Endothelial cell of umbilical vein (primary cell): ENCODE data around the gene HCN1.

Experiments used
- JUN ChIP-seq: IDR thresholded peaks from 2 replicates; pipeline ENCODE4 v1.6.1; 2011; ENCODE audit warnings: borderline replicate concordance, low read depth; ENCODE audit not compliant: insufficient read length, insufficient read depth
- MAX ChIP-seq: IDR thresholded peaks from 2 replicates; pipeline ENCODE4 v1.6.1; 2011; ENCODE audit not compliant: insufficient read depth, insufficient read length
- POLR2A ChIP-seq: IDR thresholded peaks from 2 replicates; pipeline ENCODE4 v1.6.1; 2012; ENCODE audit warnings: low read depth, mild to moderate bottlenecking, control low read depth, low read length
- TF ChIP-seq, protein P1 (sequence below), 2 donors: IDR thresholded peaks; 1 replicate in 1 of 2; 2 replicates in 1 of 2; pipeline ENCODE4 v1.5.1; 2011; ENCODE audit warnings: low read length in 2 of 2, mild to moderate bottlenecking in 2 of 2, moderate library complexity in 2 of 2, control low read depth in 1 of 2, inconsistent platforms in 1 of 2, low read depth in 1 of 2; ENCODE audit not compliant: insufficient read depth in 1 of 2; ENCODE audit errors: extremely low read depth in 1 of 2

- TF ChIP-seq, protein P1, sequence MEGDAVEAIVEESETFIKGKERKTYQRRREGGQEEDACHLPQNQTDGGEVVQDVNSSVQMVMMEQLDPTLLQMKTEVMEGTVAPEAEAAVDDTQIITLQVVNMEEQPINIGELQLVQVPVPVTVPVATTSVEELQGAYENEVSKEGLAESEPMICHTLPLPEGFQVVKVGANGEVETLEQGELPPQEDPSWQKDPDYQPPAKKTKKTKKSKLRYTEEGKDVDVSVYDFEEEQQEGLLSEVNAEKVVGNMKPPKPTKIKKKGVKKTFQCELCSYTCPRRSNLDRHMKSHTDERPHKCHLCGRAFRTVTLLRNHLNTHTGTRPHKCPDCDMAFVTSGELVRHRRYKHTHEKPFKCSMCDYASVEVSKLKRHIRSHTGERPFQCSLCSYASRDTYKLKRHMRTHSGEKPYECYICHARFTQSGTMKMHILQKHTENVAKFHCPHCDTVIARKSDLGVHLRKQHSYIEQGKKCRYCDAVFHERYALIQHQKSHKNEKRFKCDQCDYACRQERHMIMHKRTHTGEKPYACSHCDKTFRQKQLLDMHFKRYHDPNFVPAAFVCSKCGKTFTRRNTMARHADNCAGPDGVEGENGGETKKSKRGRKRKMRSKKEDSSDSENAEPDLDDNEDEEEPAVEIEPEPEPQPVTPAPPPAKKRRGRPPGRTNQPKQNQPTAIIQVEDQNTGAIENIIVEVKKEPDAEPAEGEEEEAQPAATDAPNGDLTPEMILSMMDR (IDR thresholded peaks at IDR 0.05; ENCODE audit: extremely low read depth in 1 of 2, insufficient read depth in 1 of 2, low read depth in 1 of 2, low read length in 2 of 2), result no peak
- TF ChIP-seq MAX (no peak), JUN (no peak), POLR2A (no peak)
Observed at GRCh38 chr5:45596320-45596719, 99.9 kb downstream of the HCN1 start.
